C4-2B (cell line): Measurements from ENCODE around the gene CFH.

ENCODE experiments used
- CTCF ChIP-seq: fragments of 450-650 bp; conservative IDR thresholded peaks from 2 replicates; pipeline ENCODE4 v1.5.1; 2017; ENCODE audit warnings: mild to moderate bottlenecking
- ZFX ChIP-seq: fragments of 450-650 bp; IDR thresholded peaks from 2 replicates; pipeline ENCODE4 v1.6.1; 2017

- TF ChIP-seq CTCF (no peak), ZFX (no peak)
These were observed 47.1 kb downstream of the CFH start for GRCh38 chr1:196698993-196699392.
